Measurements from ENCODE around the gene INA.

- no peak for TF ChIP-seq CTCF (IDR thresholded peaks at IDR 0.05)
- TF ChIP-seq POLR2A (IDR thresholded peaks at IDR 0.05) = no peak
- TF ChIP-seq POLR2AphosphoS5 (IDR thresholded peaks at IDR 0.05) = no peak
Measured at GRCh38 chr10:103336370-103336769, 59.4 kb downstream of the INA start.

Data from breast epithelium (tissue), 3 donors.